ENCODE measurements around the gene SDC3.
A peak's percentile ranks its signal among the peaks of the same experiment; 100 is the strongest.

SDC3 gene

DNA sequence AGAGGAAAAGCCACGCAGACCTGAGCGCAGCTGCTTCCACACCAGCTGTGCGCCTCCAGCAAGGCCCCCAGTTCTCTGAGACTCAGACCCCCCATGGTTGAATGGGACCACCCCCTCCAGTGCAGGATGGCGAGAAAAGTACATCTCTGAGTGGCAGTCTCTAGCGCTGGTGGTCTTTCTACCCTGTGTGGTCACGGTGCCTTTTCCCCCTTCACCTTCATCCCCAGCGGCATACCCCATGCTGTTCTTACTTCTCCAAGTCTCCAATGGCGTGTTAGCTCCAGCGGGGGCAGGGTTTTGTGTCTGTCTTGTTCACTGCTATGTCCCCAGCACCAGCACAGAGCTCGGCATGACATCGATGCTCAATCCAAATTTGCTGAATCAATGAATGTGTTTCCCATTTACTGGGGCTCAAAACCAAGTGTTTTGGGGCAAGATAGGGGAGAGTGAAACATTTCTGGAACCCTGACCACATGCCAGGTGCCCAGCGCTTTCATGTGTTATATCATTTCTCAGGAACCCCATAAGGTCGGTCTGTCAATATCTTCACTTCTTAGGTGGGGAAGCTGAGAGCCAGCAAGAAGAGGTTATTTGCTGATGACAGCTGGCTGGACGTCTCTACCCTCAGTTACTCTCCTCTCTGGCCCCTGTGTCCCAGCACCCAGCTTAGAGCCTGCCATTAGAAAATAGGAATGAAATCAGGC is 959 bp upstream of the SDC3 start:
- TF ChIP-seq CTCF (IDR thresholded peaks at IDR 0.05; ENCODE audit: low read depth, low read length, missing control alignments): no peak
- H3K27ac ChIP-seq: no peak overlapping the region
- in situ Hi-C loops (cut with HindIII; ENCODE audit: low pct_ligation_motif_present, low sequenced_read_pairs): loop anchor here (5.0 kb wide), 1 partner anchor 107 kb away; no protein-coding TSS in a partner anchor
- no peaks in the 10 kb centered on the region for H3K27me3 ChIP-seq (replicated peaks)
- no peak for DNase-seq
- peak overlapping the region; percentile 47 for H3K4me3 ChIP-seq (ENCODE audit: low read depth, low read length)
- H3K36me3 ChIP-seq (replicated peaks): no peaks in the 10 kb centered on the region

GRCh38 chr1:30908316-30908695 is 252 bp downstream of the SDC3 start:
- no peak for TF ChIP-seq CTCF (IDR thresholded peaks at IDR 0.05; ENCODE audit: low read depth, low read length, missing control alignments)
- H3K27me3 ChIP-seq (replicated peaks): no peaks in the 10 kb centered on the region
- H3K27ac ChIP-seq: no peak overlapping the region
- no peak for DNase-seq
- peak overlapping the region; percentile 52 for H3K4me3 ChIP-seq (ENCODE audit: low read depth, low read length)
- no peaks in the 10 kb centered on the region for H3K36me3 ChIP-seq (replicated peaks)
- in situ Hi-C loops (cut with HindIII; ENCODE audit: low pct_ligation_motif_present, low sequenced_read_pairs): no loop called here

DNA sequence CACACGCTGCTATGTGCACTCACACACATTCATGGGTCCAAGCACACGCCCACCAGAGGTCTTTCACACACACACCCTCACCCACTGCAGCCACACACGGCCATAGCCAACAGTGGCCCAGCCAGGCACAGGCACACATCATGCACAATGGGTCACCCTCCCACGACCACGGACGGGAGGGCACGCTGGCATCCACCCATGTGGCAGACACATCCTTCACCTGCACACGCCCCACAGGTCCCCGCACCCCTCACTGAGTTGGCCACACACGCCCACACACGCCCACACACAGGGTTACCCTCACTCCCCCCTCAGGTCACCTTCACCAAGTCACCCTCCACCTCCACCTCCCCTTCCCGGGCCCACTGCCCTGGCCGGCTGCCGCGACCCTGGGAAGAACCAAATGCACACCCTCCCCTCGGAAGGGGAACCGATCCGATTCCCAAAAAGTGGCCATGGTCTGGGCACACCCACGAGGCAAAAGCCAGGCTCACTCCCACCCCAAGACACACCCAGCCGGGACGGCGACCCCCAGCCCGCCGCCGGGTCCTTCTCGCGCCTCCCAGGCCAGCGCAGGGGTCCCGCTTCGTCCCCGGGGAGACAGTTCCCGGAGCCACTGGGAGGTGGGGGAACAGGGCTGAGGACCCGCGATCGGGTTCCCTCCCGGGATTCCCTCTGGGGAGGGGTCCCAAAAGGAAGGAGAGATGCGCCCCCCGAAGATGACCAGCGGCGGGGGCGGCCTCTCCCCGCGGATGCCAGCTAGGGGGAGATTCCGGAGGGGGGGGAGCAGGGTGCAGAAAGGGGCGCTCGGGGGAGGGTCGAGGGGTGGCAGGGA is 860 bp downstream of the SDC3 start:
- peak overlapping the region; percentile 52 for H3K4me3 ChIP-seq (ENCODE audit: low read depth, low read length)
- H3K27me3 ChIP-seq (replicated peaks): no peaks in the 10 kb centered on the region
- H3K27ac ChIP-seq: no peak overlapping the region
- DNase-seq: no peak
- in situ Hi-C loops (cut with HindIII; ENCODE audit: low pct_ligation_motif_present, low sequenced_read_pairs): no loop called here
- no peak for TF ChIP-seq CTCF (IDR thresholded peaks at IDR 0.05; ENCODE audit: low read depth, low read length, missing control alignments)
- no peaks in the 10 kb centered on the region for H3K36me3 ChIP-seq (replicated peaks)

GRCh38 chr1:30906631-30907441 is 1.7 kb downstream of the SDC3 start:
- H3K27ac ChIP-seq: no peak overlapping the region
- H3K36me3 ChIP-seq (replicated peaks): no peaks in the 10 kb centered on the region
- in situ Hi-C loops (cut with HindIII; ENCODE audit: low pct_ligation_motif_present, low sequenced_read_pairs): no loop called here
- no peak for TF ChIP-seq CTCF (IDR thresholded peaks at IDR 0.05; ENCODE audit: low read depth, low read length, missing control alignments)
- peak overlapping the region; percentile 52 for H3K4me3 ChIP-seq (ENCODE audit: low read depth, low read length)
- no peak for DNase-seq
- no peaks in the 10 kb centered on the region for H3K27me3 ChIP-seq (replicated peaks)

DNA sequence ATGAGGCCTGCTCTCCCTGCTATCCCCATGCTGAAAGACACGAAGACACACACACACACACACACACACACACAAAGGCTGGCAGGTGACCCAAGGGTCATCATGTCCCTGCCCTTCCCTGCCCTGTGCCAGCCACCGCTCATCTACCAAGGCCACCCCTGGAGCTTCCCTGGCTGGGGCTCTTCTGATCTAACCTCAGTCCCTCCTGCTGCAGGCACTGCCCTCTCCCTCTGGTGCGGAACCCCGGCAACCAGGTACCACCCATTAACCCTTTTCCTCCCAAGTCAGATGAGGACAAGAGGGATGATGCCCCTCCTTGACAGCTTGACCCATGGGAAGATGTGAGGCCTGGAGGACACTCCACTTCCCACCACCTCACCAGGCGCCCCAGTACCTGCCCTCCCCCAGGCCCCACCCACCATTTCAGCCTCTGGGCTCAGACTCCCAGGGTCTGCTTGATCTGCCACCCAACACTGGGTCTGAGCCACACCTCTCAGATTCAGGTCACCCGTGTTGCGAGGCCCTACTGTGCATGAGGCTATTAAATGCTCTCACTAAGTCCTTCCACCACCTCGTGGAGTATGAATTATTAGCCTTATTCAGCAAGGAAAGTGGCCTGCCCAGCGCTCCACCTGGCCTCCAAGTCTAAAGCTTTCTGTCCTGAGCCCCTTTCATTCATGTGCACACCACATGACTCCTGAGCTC is 2.5 kb downstream of the SDC3 start:
- in situ Hi-C loops (cut with HindIII; ENCODE audit: low pct_ligation_motif_present, low sequenced_read_pairs): no loop called here
- TF ChIP-seq CTCF (IDR thresholded peaks at IDR 0.05; ENCODE audit: low read depth, low read length, missing control alignments): no peak
- H3K27ac ChIP-seq: no peak overlapping the region
- H3K36me3 ChIP-seq (replicated peaks): no peaks in the 10 kb centered on the region
- no peak for DNase-seq
- H3K4me3 ChIP-seq (ENCODE audit: low read depth, low read length): no peak overlapping the region
- H3K27me3 ChIP-seq (replicated peaks): no peaks in the 10 kb centered on the region

Data from brain microvascular endothelial cell (primary cell).